Measurements from ENCODE around the gene C4orf17. TPM values are rescaled to one million over a fixed set of nuclear protein-coding genes. Genes with fewer than 3 reads are reported as not detected.

The C4orf17 gene
- total RNA-seq, 2 experiments from 2014 or later: not detected

DNA sequence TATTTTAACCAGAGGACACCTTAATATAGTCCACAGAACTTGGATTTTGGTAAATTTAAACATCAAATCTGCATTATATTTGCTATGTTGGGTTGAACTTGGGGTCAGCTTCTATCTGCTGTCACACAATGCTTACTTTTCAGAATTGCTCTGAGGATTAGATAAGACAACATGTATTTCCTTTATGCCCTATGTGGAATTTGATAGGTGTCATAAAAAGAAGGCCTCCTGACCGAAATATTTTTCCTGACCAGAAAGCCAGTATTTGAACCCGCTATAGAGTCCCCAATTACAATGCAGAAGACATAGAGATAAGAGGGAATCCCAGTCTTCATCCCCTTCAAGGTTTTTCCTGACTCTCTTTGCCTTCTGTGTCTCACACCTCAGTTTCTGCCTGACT lies 67.9 kb downstream of the C4orf17 start:
- Mint-ChIP-seq H3K27ac (no peak overlapping the region), H3K4me3 (no peak overlapping the region), H3K27me3 (peaks cover 69% of the 10 kb centered on the region), H3K36me3 (ENCODE audit: low read depth) (no peaks in the 10 kb centered on the region), H3K9me3 (no peaks in the 10 kb centered on the region), H3K4me1 (ENCODE audit: low read depth) (no peaks in the 10 kb centered on the region)
- Histone ChIP-seq H3K36me3 (ENCODE audit: insufficient read depth, low read length) (no peaks in the 10 kb centered on the region), H3K4me1 (ENCODE audit: insufficient read depth, low read length) (no peaks in the 10 kb centered on the region), H3K27ac (ENCODE audit: low read depth in 1 of 2, low read length in 2 of 2) (no peak overlapping the region), H3K27me3 (ENCODE audit: control insufficient read depth in 1 of 2, insufficient read depth in 2 of 2, low read length in 2 of 2) (peaks cover 3 to 13% of the 10 kb centered on the region in 2 experiments), H3K9me3 (ENCODE audit: control insufficient read depth in 1 of 2, insufficient read depth in 1 of 2, low read length in 2 of 2) (no peaks in the 10 kb centered on the region), H3K4me3 (ENCODE audit: low read length) (no peak overlapping the region)
- DNase-seq: no peak
- intact Hi-C loops (cut with DNase I, micrococcal nuclease): no loop called here
- CTCF ChIA-PET: no interaction called here
- no peak for TF ChIP-seq CTCF (IDR thresholded peaks at IDR 0.05)
- no peak for ATAC-seq (ENCODE audit: poor library complexity)
- POLR2A ChIA-PET: interaction anchor here (0.6 kb wide), 1 partner anchor 269 kb away, joined by 4 read pairs; no protein-coding TSS in a partner anchor

DNA sequence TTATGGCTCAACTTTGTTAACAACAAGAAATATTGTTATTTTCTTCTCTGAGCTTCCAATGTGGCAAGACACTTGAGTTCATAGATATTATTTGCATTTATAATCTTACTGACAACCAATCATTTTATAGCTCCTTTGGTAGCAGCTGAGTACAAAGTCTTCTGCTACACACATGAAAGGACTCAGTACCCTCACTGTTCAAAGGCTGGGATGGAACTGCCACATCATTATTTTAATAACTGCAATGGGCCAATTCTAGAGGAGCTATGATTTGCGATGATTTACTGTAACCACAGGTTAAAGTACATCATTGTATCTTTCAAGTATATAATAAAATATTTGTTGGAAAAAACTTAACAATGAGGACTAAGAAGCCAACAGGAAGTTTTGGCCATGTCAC lies 74.7 kb downstream of the C4orf17 start:
- no peak overlapping the region for H3K4me3 ChIP-seq (ENCODE audit: low read length)
- H3K36me3 ChIP-seq (ENCODE audit: insufficient read depth, low read length): no peaks in the 10 kb centered on the region
- Mint-ChIP-seq H3K9me3 (no peaks in the 10 kb centered on the region), H3K4me1 (ENCODE audit: low read depth) (no peaks in the 10 kb centered on the region), H3K36me3 (ENCODE audit: low read depth) (no peaks in the 10 kb centered on the region), H3K27me3 (peaks cover 30% of the 10 kb centered on the region), H3K27ac (no peak overlapping the region), H3K4me3 (no peak overlapping the region)
- H3K4me1 ChIP-seq (ENCODE audit: insufficient read depth, low read length): no peaks in the 10 kb centered on the region
- TF ChIP-seq CTCF (IDR thresholded peaks at IDR 0.05): no peak
- ChIA-PET CTCF (no interaction called here), POLR2A (no interaction called here)
- DNase-seq: no peak
- ATAC-seq (ENCODE audit: poor library complexity): no peak
- no peaks in the 10 kb centered on the region for H3K9me3 ChIP-seq (ENCODE audit: control insufficient read depth in 1 of 2, insufficient read depth in 1 of 2, low read length in 2 of 2)
- peaks cover 0 to 4% of the 10 kb centered on the region in 2 experiments for H3K27me3 ChIP-seq (ENCODE audit: control insufficient read depth in 1 of 2, insufficient read depth in 2 of 2, low read length in 2 of 2)
- intact Hi-C loops (cut with DNase I, micrococcal nuclease): no loop called here
- no peak overlapping the region for H3K27ac ChIP-seq (ENCODE audit: low read depth in 1 of 2, low read length in 2 of 2)

DNA sequence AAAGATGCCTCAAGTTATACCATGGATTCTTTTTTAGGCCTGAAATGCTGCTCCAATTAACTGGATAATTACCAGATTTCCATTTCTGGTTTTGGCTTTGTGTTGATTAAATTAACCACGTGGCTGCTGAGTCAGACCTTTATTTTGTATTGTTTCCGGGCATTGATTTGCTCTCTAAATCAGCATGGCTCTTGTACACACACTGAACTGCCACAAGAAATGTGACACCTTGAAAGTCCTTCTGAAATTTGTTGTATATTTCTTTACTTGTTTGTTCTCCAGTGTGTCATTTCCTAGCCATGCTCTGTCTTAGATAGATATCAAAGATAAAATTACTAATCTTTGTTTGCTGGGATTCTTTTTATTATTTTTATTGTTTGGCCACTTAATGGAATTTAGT lies 75.5 kb downstream of the C4orf17 start:
- Mint-ChIP-seq H3K4me3 (no peak overlapping the region), H3K4me1 (ENCODE audit: low read depth) (no peaks in the 10 kb centered on the region), H3K27me3 (peaks cover 22% of the 10 kb centered on the region), H3K36me3 (ENCODE audit: low read depth) (no peaks in the 10 kb centered on the region), H3K27ac (no peak overlapping the region), H3K9me3 (no peaks in the 10 kb centered on the region)
- no peak overlapping the region for H3K4me3 ChIP-seq (ENCODE audit: low read length)
- DNase-seq (no peak), ATAC-seq (ENCODE audit: poor library complexity) (no peak)
- ChIA-PET CTCF (no interaction called here), POLR2A (no interaction called here)
- no peaks in the 10 kb centered on the region for H3K4me1 ChIP-seq (ENCODE audit: insufficient read depth, low read length)
- TF ChIP-seq CTCF (IDR thresholded peaks at IDR 0.05): no peak
- H3K9me3 ChIP-seq (ENCODE audit: control insufficient read depth in 1 of 2, insufficient read depth in 1 of 2, low read length in 2 of 2): no peaks in the 10 kb centered on the region
- H3K36me3 ChIP-seq (ENCODE audit: insufficient read depth, low read length): no peaks in the 10 kb centered on the region
- no peak overlapping the region for H3K27ac ChIP-seq (ENCODE audit: low read depth in 1 of 2, low read length in 2 of 2)
- peaks cover 0 to 4% of the 10 kb centered on the region in 2 experiments for H3K27me3 ChIP-seq (ENCODE audit: control insufficient read depth in 1 of 2, insufficient read depth in 2 of 2, low read length in 2 of 2)
- intact Hi-C loops (cut with DNase I, micrococcal nuclease): no loop called here
